Measurements from ENCODE around the gene NCKAP5.

Gene NCKAP5

DNA sequence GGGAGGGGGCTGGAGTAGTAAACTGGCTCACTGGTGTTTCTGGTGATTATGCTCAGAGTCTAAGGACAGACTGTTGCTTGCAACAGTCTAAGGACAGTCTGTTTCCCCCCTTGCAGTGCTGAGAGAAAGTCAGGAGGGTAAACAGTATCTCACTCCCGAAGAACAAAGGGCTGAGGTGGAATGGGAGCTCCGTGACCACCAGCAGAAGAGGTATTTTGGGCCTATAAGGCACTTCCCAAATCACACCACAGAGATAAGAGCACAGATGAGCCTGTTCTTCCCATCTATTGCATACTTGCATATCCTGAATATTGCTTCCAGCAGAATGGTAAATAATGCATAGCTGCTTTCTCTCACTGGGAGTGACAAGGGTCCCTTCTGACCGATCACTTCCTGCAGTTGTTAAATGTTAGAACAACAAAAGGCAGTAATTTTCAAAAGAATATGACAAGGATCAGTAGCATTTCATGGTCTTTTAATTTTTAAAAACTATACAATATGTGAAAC, 737.9 kb downstream of the NCKAP5 start:
- Histone ChIP-seq H3K36me3 (ENCODE audit: insufficient read depth, low read length) (no peaks in the 10 kb centered on the region), H3K79me2 (ENCODE audit: insufficient read depth, low read length) (no peaks in the 10 kb centered on the region), H4K20me1 (ENCODE audit: insufficient read depth, low read length) (no peaks in the 10 kb centered on the region), H3K9ac (ENCODE audit: low read length) (no peak overlapping the region), H3K4me1 (ENCODE audit: insufficient read depth, low read length, severe bottlenecking) (no peaks in the 10 kb centered on the region), H3K27me3 (ENCODE audit: insufficient read depth, low read length) (no peaks in the 10 kb centered on the region), H3F3A (ENCODE audit: insufficient read depth, low read length) (no peaks in the 10 kb centered on the region), H3K4me2 (ENCODE audit: low read length) (no peak overlapping the region), H3K9me3 (ENCODE audit: low read length) (peaks cover 3% of the 10 kb centered on the region; the same call in 1 of the 2 replicates), H3K9me2 (ENCODE audit: low read depth, low read length) (no peaks in the 10 kb centered on the region), H3K27ac (ENCODE audit: low read depth, low read length, poor library complexity, severe bottlenecking) (no peak overlapping the region), H3K4me3 (ENCODE audit: low read depth, low read length, poor library complexity, severe bottlenecking) (no peak overlapping the region), H2AFZ (ENCODE audit: low read length) (no peak overlapping the region)
- TF ChIP-seq, protein P1, sequence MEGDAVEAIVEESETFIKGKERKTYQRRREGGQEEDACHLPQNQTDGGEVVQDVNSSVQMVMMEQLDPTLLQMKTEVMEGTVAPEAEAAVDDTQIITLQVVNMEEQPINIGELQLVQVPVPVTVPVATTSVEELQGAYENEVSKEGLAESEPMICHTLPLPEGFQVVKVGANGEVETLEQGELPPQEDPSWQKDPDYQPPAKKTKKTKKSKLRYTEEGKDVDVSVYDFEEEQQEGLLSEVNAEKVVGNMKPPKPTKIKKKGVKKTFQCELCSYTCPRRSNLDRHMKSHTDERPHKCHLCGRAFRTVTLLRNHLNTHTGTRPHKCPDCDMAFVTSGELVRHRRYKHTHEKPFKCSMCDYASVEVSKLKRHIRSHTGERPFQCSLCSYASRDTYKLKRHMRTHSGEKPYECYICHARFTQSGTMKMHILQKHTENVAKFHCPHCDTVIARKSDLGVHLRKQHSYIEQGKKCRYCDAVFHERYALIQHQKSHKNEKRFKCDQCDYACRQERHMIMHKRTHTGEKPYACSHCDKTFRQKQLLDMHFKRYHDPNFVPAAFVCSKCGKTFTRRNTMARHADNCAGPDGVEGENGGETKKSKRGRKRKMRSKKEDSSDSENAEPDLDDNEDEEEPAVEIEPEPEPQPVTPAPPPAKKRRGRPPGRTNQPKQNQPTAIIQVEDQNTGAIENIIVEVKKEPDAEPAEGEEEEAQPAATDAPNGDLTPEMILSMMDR (IDR thresholded peaks at IDR 0.05; ENCODE audit: low read length), result no peak
- no peak for TF ChIP-seq EZH2 (IDR thresholded peaks at IDR 0.05; ENCODE audit: borderline replicate concordance, low read length)

DNA sequence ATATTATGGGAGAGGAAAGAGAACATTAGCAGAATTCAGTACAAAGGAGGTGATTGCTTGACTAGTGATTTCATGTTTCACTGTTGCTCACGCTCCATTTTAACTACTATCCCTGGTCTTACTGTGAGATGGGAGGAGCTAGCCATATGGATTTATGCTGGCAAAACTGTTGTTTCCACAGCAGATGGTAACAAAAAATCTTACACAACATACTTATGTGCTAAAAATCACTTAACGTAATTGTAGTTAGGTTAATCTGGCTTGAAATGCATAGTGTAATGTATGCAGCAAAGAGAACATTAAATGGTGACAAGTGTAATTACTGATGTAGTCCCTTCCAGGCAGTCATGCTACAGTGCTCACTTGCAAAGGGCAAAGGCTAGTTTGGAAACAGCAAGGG, 742.7 kb downstream of the NCKAP5 start:
- Histone ChIP-seq H4K20me1 (ENCODE audit: insufficient read depth, low read length) (no peaks in the 10 kb centered on the region), H3K9ac (ENCODE audit: low read length) (no peak overlapping the region), H3K4me2 (ENCODE audit: low read length) (no peak overlapping the region), H3K9me2 (ENCODE audit: low read depth, low read length) (no peaks in the 10 kb centered on the region), H3K9me3 (ENCODE audit: low read length) (no peaks in the 10 kb centered on the region), H3K27ac (ENCODE audit: low read depth, low read length, poor library complexity, severe bottlenecking) (no peak overlapping the region), H2AFZ (ENCODE audit: low read length) (no peak overlapping the region), H3K36me3 (ENCODE audit: insufficient read depth, low read length) (no peaks in the 10 kb centered on the region), H3K4me1 (ENCODE audit: insufficient read depth, low read length, severe bottlenecking) (no peaks in the 10 kb centered on the region), H3K79me2 (ENCODE audit: insufficient read depth, low read length) (no peaks in the 10 kb centered on the region), H3K27me3 (ENCODE audit: insufficient read depth, low read length) (no peaks in the 10 kb centered on the region), H3K4me3 (ENCODE audit: low read depth, low read length, poor library complexity, severe bottlenecking) (no peak overlapping the region), H3F3A (ENCODE audit: insufficient read depth, low read length) (no peaks in the 10 kb centered on the region)
- TF ChIP-seq EZH2 (IDR thresholded peaks at IDR 0.05; ENCODE audit: borderline replicate concordance, low read length), result no peak

DNA sequence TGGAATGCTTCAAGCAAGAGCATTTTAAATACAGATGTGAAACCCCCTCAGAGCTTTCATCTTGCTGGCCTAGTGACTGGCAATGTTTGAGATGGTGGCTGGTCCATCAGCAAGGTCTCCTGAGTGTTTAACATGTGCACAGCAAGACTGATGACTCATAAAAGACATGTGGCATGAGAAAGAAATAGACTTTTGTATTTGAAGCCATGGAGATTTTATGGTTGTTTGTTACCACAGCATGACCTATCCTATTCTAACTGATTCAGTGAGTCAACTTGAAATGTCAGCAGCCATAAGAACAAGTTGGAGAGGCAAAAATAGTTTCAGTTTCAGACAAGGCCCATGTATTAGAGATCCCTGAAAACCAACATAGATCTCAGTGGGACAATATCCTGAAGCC, 743.5 kb downstream of the NCKAP5 start:
- Histone ChIP-seq H3K9ac (ENCODE audit: low read length) (no peak overlapping the region), H3K9me3 (ENCODE audit: low read length) (no peaks in the 10 kb centered on the region), H3K4me2 (ENCODE audit: low read length) (no peak overlapping the region), H3K36me3 (ENCODE audit: insufficient read depth, low read length) (no peaks in the 10 kb centered on the region), H3K27me3 (ENCODE audit: insufficient read depth, low read length) (no peaks in the 10 kb centered on the region), H3K9me2 (ENCODE audit: low read depth, low read length) (no peaks in the 10 kb centered on the region), H3F3A (ENCODE audit: insufficient read depth, low read length) (no peaks in the 10 kb centered on the region), H3K4me3 (ENCODE audit: low read depth, low read length, poor library complexity, severe bottlenecking) (no peak overlapping the region), H3K27ac (ENCODE audit: low read depth, low read length, poor library complexity, severe bottlenecking) (no peak overlapping the region), H2AFZ (ENCODE audit: low read length) (no peak overlapping the region), H4K20me1 (ENCODE audit: insufficient read depth, low read length) (no peaks in the 10 kb centered on the region), H3K79me2 (ENCODE audit: insufficient read depth, low read length) (no peaks in the 10 kb centered on the region), H3K4me1 (ENCODE audit: insufficient read depth, low read length, severe bottlenecking) (no peaks in the 10 kb centered on the region)
- TF ChIP-seq, protein P1 (IDR thresholded peaks at IDR 0.05; ENCODE audit: low read length), result no peak
- TF ChIP-seq EZH2 (IDR thresholded peaks at IDR 0.05; ENCODE audit: borderline replicate concordance, low read length), result no peak

DNA sequence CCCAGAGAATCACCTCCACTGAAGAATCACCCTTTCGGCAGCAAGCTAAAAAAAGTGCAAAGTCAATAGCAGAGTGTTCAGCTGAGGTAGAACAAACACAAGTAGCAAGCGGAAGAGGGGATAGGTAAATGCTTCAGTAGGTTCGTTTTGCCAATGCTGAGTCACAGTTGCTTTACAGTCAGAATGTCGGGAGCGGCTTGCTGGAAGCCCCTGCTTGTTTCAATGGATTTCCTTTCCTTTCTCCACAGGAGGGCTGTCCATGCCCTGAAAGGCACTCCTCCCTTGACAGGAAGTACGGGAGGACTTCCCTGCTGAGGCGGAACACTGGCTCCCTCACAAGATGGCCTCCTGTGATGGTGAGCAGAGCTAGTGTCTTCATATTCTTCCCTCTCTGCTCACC, 752.0 kb downstream of the NCKAP5 start:
- Histone ChIP-seq H3K4me3 (ENCODE audit: low read depth, low read length, poor library complexity, severe bottlenecking) (no peak overlapping the region), H3K4me2 (ENCODE audit: low read length) (no peak overlapping the region), H3K27me3 (ENCODE audit: insufficient read depth, low read length) (no peaks in the 10 kb centered on the region), H3K36me3 (ENCODE audit: insufficient read depth, low read length) (no peaks in the 10 kb centered on the region), H3F3A (ENCODE audit: insufficient read depth, low read length) (no peaks in the 10 kb centered on the region), H3K79me2 (ENCODE audit: insufficient read depth, low read length) (no peaks in the 10 kb centered on the region), H3K9me2 (ENCODE audit: low read depth, low read length) (no peaks in the 10 kb centered on the region), H4K20me1 (ENCODE audit: insufficient read depth, low read length) (no peaks in the 10 kb centered on the region), H3K9me3 (ENCODE audit: low read length) (no peaks in the 10 kb centered on the region), H3K4me1 (ENCODE audit: insufficient read depth, low read length, severe bottlenecking) (no peaks in the 10 kb centered on the region), H3K9ac (ENCODE audit: low read length) (no peak overlapping the region), H2AFZ (ENCODE audit: low read length) (no peak overlapping the region), H3K27ac (ENCODE audit: low read depth, low read length, poor library complexity, severe bottlenecking) (no peak overlapping the region)
- TF ChIP-seq, protein P1 (IDR thresholded peaks at IDR 0.05; ENCODE audit: low read length), result no peak
- no peak for TF ChIP-seq EZH2 (IDR thresholded peaks at IDR 0.05; ENCODE audit: borderline replicate concordance, low read length)
